PC-3 (cell line): ENCODE results near the gene SNX32.

ENCODE experiments used
- EZH2 ChIP-seq: fragments of 300-600 bp; sonication (generic); IDR thresholded peaks from one replicate; pipeline ENCODE4 v1.6.1; 2017; ENCODE audit warnings: antibody characterized with exemption, mild to moderate bottlenecking, low read length; ENCODE audit not compliant: unreplicated experiment
- TF ChIP-seq, protein P1 (sequence below): fragments of 300-600 bp; sonication (generic); conservative IDR thresholded peaks from 2 replicates; pipeline ENCODE4 v1.5.1; 2017; ENCODE audit warnings: antibody characterized with exemption, low read depth, mild to moderate bottlenecking, low read length

DNA sequence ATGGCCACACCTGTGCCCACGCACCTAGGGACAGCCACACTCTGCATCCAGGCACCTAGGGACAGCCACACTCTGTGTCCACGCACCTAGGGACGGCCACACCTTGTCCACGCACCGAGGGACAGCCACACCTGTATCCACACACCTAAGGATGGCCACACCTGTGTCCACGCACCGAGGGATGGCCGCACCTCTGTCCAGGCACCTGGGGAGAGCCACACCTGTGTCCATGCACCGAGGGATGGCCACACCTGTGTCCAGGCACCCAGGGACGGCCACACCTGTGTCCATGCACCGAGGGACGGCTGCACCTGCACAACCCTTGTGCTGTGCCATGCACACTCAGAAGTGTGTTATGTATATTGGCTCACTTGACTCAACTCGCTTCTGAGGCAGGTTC lies 36.1 kb upstream of the SNX32 start:
- TF ChIP-seq, protein P1, sequence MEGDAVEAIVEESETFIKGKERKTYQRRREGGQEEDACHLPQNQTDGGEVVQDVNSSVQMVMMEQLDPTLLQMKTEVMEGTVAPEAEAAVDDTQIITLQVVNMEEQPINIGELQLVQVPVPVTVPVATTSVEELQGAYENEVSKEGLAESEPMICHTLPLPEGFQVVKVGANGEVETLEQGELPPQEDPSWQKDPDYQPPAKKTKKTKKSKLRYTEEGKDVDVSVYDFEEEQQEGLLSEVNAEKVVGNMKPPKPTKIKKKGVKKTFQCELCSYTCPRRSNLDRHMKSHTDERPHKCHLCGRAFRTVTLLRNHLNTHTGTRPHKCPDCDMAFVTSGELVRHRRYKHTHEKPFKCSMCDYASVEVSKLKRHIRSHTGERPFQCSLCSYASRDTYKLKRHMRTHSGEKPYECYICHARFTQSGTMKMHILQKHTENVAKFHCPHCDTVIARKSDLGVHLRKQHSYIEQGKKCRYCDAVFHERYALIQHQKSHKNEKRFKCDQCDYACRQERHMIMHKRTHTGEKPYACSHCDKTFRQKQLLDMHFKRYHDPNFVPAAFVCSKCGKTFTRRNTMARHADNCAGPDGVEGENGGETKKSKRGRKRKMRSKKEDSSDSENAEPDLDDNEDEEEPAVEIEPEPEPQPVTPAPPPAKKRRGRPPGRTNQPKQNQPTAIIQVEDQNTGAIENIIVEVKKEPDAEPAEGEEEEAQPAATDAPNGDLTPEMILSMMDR, result no peak
- no peak for TF ChIP-seq EZH2
